Thymus (tissue), 11 donors: ENCODE results near the gene AMMECR1. TPM values are rescaled to one million over a fixed set of nuclear protein-coding genes. Genes with fewer than 3 reads are reported as not detected.
"Not testable (repeated sequence)": the region's sequence is repeated elsewhere in the genome, so short reads cannot be mapped to it uniquely, and the experiment has no call there.

Experiments used
- DNase-seq, 9 donors: peaks; one replicate each; pipeline ENCODE4 v3.0.0-alpha.2; 2013; ENCODE audit warnings: low spot score in 9 of 9, low read depth in 6 of 9, missing footprints in 1 of 9
- H3K27ac ChIP-seq, 2 donors: one replicate each; pipeline ENCODE4 v1.5.1; 2013; ENCODE audit warnings: control low read depth in 1 of 2, low read depth in 1 of 2, low read length in 1 of 2, mild to moderate bottlenecking in 1 of 2, moderate library complexity in 1 of 2
- H3K27me3 ChIP-seq, 2 donors: one replicate each; pipeline ENCODE4 v1.5.1; 2013; ENCODE audit warnings: low read length in 1 of 2; ENCODE audit not compliant: control insufficient read depth in 2 of 2, insufficient read depth in 1 of 2
- H3K36me3 ChIP-seq, 2 donors: one replicate each; pipeline ENCODE4 v1.5.1; 2013; ENCODE audit warnings: low read length in 1 of 2, mild to moderate bottlenecking in 1 of 2, moderate library complexity in 1 of 2; ENCODE audit not compliant: control insufficient read depth in 2 of 2, insufficient read depth in 2 of 2
- H3K4me1 ChIP-seq, 2 donors: one replicate each; pipeline ENCODE4 v1.5.1; 2013; ENCODE audit warnings: low read length in 2 of 2; ENCODE audit not compliant: control insufficient read depth in 2 of 2, insufficient read depth in 2 of 2
- H3K4me3 ChIP-seq, 2 donors: one replicate each; pipeline ENCODE4 v1.5.1; 2013; ENCODE audit warnings: low read length in 2 of 2, control low read depth in 1 of 2, mild to moderate bottlenecking in 1 of 2
- H3K9me3 ChIP-seq, 2 donors: one replicate each; pipeline ENCODE4 v1.5.1; 2013; ENCODE audit warnings: low read length in 1 of 2, mild to moderate bottlenecking in 1 of 2; ENCODE audit not compliant: control insufficient read depth in 2 of 2, insufficient read depth in 1 of 2
- WGBS: extraction: QIAGEN DNeasy Blood & Tissue Kit; methylation state at CpG from one replicate; pipeline ENCODE4 v1.1.7; 2013; 5-methylcytosine and 5-hydroxymethylcytosine counted together
- polyA plus RNA-seq: library from polyadenylated mRNA; stranded (reverse); fragments of 200-250 nt; gene quantifications from one replicate; pipeline ENCODE4 v1.2.3, GENCODE V29; 2013
- total RNA-seq: library from RNA; stranded (reverse); fragments of 120-200 nt; gene quantifications from one replicate; pipeline ENCODE4 v1.2.4, GENCODE V29; 2013
- donor health status: healthy.

The AMMECR1 gene
- total and polyA plus RNA-seq, 2 donors = 5.1 to 7.0 TPM

DNA sequence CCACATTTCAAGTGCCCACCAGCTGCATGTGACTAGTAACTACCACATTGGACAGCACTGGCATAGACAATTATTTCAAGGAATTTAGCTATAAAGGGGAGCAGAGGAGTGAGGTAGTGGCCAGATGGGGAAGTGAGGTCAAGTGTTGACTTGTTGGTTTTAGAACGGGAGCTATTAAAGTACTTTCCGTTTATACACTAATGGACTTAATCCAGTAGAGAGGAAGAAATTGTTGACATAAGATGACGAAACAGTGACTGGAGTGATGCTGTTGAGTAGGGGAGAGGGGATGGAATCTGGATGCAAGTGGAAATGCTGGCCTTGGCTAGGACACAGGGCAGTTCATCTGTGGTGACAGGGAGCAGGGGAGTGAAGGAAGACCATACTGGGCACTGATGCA is 154.4 kb downstream of the AMMECR1 start:
- Histone ChIP-seq H3K27me3 (no peaks in the 10 kb centered on the region), H3K27ac (no peak overlapping the region), H3K4me3 (no peak overlapping the region), H3K9me3 (no peaks in the 10 kb centered on the region), H3K4me1 (no peaks in the 10 kb centered on the region), H3K36me3 (no peaks in the 10 kb centered on the region)
- 90% methylated on average over 3 of the region's 3 CpGs for WGBS
- DNase-seq = no peak

DNA sequence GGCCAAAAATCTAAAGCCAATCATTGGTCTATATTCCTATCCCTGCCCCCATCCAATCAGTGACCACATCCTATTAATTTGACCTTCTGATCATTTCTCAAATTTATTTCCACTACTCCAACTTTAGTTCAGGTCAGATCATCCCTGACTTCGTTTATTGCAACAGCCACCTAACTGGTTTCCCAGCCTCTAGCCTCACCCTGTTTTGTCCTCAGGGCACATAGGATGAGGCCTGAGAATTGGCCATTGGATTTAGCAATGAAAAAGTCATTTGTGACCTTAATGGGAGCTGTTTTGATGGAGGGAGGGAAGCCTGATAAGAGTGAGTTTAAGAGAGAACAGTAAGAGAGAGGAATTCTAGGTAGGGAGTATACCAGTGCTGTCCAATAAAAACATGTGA is 155.0 kb downstream of the AMMECR1 start:
- WGBS = 93% methylated on average over 1 of the region's 1 CpG
- no peak overlapping the region for H3K27ac ChIP-seq
- H3K4me3 ChIP-seq = no peak overlapping the region
- no peaks in the 10 kb centered on the region for H3K9me3 ChIP-seq
- no peaks in the 10 kb centered on the region for H3K4me1 ChIP-seq
- DNase-seq = no peak
- H3K36me3 ChIP-seq = no peaks in the 10 kb centered on the region
- H3K27me3 ChIP-seq = no peaks in the 10 kb centered on the region

DNA sequence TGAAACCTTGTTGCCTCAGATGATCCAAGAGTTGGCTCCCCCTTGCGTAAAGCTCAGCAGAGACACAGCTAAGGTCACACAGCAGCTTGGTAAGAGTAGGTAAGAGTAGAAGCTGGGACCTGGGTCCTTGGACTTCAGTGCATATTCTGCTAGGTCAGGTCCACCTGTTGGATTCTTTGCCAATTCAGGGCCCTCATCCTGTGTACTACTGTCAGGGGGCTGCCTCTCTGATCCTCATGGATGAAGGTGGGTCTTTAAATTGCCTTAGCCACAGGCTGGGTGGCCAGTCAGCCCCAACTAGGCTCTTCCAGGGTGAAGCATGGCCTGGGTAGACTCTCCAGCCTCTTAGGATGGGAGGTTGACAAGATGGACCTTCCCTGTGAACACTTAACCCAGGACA is 155.8 kb downstream of the AMMECR1 start:
- DNase-seq = no peak
- no peaks in the 10 kb centered on the region for H3K36me3 ChIP-seq
- no peak overlapping the region for H3K4me3 ChIP-seq
- no peak overlapping the region for H3K27ac ChIP-seq
- no peaks in the 10 kb centered on the region for H3K27me3 ChIP-seq
- H3K4me1 ChIP-seq = no peaks in the 10 kb centered on the region
- H3K9me3 ChIP-seq = no peaks in the 10 kb centered on the region
- 88% methylated on average over 1 of the region's 1 CpG for WGBS

DNA sequence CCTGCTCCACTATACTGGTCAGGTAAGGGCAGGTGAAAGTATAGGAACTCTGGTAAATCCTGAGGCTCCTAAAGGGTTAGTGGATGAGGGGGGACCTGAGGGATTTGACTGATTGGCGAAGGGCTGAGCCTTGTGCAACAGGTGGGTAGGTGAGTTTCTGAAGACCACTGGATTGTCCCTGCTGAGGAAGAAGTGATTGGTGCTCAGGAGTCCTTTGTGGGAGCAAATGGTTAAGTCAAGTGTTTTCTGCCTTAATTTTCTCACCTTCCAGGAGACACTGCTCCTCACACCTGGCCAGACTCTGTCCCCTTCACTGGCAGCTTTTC is 156.6 kb downstream of the AMMECR1 start:
- H3K27ac ChIP-seq = no peak overlapping the region
- WGBS = 100% methylated on average over 1 of the region's 1 CpG
- H3K27me3 ChIP-seq = no peaks in the 10 kb centered on the region

DNA sequence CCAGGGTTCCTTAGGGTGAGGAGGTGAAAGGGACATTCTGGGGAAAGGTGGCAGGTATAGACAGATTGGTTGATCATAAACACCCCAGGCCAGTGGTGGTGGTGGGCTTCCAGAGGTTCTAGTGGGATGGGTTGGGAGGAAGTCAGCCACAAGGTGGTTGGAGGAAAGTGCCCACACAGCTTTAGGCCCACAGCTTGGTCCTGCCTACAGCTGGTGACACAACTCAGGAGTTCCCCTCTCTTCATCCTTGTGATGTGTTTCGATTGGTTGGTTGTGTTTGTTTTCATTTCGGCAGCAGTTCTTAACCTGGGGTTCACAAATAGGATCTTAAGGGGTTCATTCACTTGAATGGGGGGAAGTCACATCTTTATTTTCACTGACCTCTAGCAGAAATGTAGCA is 158.0 kb downstream of the AMMECR1 start:
- Histone ChIP-seq H3K4me1 (no peaks in the 10 kb centered on the region), H3K27me3 (no peaks in the 10 kb centered on the region), H3K4me3 (no peak overlapping the region), H3K9me3 (no peaks in the 10 kb centered on the region), H3K36me3 (no peaks in the 10 kb centered on the region), H3K27ac (no peak overlapping the region)
- no peak for DNase-seq
- WGBS = 97% methylated on average over 2 of the region's 2 CpGs

More for the DNA sequence above, 156.6 kb downstream of the AMMECR1 start:
- no peaks in the 10 kb centered on the region for H3K36me3 ChIP-seq
- no peaks in the 10 kb centered on the region for H3K4me1 ChIP-seq
- no peak overlapping the region for H3K4me3 ChIP-seq
- no peak for DNase-seq
- H3K9me3 ChIP-seq = no peaks in the 10 kb centered on the region

DNA sequence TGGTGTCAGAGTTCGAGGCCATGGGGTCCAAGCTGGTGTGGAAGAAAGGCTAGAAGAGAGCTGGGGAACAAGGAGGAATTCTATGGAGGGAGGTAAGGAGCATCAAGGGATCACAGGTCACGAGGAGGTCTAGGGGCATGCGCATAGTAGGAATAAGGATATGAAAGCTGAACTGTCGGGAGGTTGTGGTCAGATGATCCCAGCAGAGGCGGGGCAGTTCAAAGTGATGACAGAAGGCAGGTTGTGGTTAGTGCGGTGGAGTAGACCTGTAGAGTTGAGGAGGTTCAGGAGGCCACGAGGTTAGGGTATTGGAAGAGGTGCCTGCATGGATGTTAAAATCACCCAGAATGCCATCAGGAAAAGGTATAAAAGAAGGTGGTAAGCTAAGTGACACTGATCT is 158.7 kb downstream of the AMMECR1 start:
- Histone ChIP-seq H3K9me3 (no peaks in the 10 kb centered on the region), H3K27me3 (no peaks in the 10 kb centered on the region), H3K27ac (no peak overlapping the region), H3K36me3 (no peaks in the 10 kb centered on the region), H3K4me1 (no peaks in the 10 kb centered on the region), H3K4me3 (no peak overlapping the region)
- no peak for DNase-seq
- WGBS = 75% methylated on average over 7 of the region's 7 CpGs

DNA sequence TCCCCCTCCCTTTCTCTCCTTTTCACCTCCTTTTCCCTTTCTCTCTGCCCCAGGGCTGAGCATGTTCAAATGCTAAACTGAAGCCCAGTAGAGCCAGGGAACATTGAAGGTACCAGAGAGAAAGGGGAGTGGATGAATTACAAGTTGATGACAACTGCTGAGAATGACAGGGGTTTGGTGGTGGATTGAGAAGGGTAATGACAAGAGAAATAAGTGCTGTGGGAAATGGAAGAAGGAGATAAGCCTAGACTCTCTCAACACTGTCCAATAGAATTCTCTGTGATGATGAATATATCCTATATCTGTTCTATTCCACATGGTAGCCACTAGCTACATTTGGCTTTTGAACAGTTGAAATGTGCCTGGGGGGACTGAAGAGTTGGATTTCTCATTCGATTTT is 160.4 kb downstream of the AMMECR1 start:
- no peak for DNase-seq
- no peaks in the 10 kb centered on the region for H3K4me1 ChIP-seq
- H3K36me3 ChIP-seq = no peaks in the 10 kb centered on the region
- no peak overlapping the region for H3K4me3 ChIP-seq
- 100% methylated on average over 1 of the region's 1 CpG for WGBS
- H3K9me3 ChIP-seq = no peaks in the 10 kb centered on the region
- no peak overlapping the region for H3K27ac ChIP-seq
- H3K27me3 ChIP-seq = no peaks in the 10 kb centered on the region

DNA sequence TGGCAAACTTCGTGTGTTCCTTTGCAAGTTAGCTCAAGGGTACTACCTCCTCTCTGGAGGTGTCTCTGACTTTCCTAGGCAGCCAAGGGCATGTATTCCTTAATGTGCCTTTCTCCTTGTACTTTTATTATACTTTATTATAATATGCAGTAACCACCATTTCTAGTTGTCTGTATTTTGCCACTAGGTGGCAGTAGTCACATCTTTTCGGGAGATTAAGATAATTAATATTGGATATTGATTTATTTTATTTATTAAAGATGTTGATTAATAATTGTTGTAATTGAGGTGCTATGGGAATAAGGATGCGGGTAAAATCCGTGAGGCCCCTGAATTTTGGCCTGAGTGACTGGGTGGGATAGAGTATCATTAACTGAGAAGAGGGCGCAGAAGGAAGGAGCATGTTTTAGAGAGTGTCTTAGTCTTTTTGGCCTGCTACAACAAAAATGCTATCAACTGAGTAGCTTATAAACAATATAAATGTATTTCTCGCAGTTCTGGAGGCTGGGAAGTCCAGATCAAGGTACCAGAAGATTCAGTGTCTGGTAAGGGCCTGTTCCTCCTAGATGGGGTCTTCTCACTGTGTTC is 161.6 kb downstream of the AMMECR1 start:
- H3K36me3 ChIP-seq = no peaks in the 10 kb centered on the region
- H3K9me3 ChIP-seq = no peaks in the 10 kb centered on the region
- WGBS = 95% methylated on average over 6 of the region's 6 CpGs
- H3K4me3 ChIP-seq = no peak overlapping the region
- H3K27me3 ChIP-seq = no peaks in the 10 kb centered on the region
- no peak for DNase-seq
- H3K4me1 ChIP-seq = no peaks in the 10 kb centered on the region
- no peak overlapping the region for H3K27ac ChIP-seq

DNA sequence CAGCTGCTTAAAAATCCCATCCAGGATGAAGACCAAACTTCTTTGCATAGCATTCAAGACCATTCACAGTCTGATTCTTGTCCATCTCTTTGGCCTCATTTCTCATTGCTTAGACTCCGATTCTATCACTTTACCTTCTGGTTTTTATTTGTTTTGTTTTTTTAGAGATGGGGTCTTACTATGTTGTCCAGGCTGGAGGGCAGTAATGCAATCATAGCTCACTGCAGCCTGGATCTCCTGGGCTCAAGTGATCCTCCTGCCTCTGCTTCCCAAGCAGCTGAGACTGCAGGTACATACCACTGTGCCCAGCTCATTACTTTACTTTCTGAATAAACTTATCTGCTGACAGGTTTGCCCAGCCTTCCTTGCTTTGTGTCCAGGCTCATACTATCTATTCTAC is 162.1 kb downstream of the AMMECR1 start:
- Histone ChIP-seq H3K27me3 (no peaks in the 10 kb centered on the region), H3K27ac (no peak overlapping the region)
- WGBS = 97% methylated on average over 1 of the region's 1 CpG

DNA sequence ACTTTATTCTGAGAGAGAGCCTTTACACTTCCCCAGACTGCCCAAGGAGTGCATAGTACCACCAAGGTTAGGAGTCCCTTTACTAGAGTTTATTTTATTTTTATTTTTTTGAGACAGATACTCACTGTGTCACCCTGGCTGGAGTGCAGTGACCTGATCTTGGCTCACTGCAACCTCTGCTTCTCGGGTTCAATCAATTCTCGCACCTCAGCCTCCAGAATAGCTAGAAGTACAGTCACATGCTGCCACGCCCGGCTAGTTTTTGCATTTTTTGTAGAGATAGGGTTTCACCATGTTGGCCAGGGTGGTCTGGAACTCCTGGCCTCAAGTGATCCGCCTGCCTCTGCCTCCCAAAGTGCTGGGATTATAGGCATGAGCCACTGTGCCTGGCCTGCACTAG is 163.6 kb downstream of the AMMECR1 start:
- WGBS = 96% methylated on average over 5 of the region's 5 CpGs
- H3K4me1 ChIP-seq, H3K36me3 ChIP-seq, H3K4me3 ChIP-seq, H3K27me3 ChIP-seq, DNase-seq, H3K27ac ChIP-seq, H3K9me3 ChIP-seq: not testable (repeated sequence)

More for the DNA sequence above, 162.1 kb downstream of the AMMECR1 start:
- H3K9me3 ChIP-seq = no peaks in the 10 kb centered on the region
- no peaks in the 10 kb centered on the region for H3K4me1 ChIP-seq
- no peak for DNase-seq
- no peak overlapping the region for H3K4me3 ChIP-seq
- H3K36me3 ChIP-seq = no peaks in the 10 kb centered on the region
